Mononuclear cell (primary cell): ENCODE results near the gene UCHL3. TPM values are rescaled to one million over a fixed set of nuclear protein-coding genes. Genes with fewer than 3 reads are reported as not detected.
A peak's percentile ranks its signal among the peaks of the same experiment; 100 is the strongest.

Experiments used
- H3K27me3 ChIP-seq: 2 replicates; pipeline ENCODE4 v1.6.0; 2011; ENCODE audit warnings: low read length, control low read depth; ENCODE audit not compliant: insufficient read depth
- H3K4me1 ChIP-seq: 2 replicates; pipeline ENCODE4 v1.5.1; 2011; ENCODE audit warnings: mild to moderate bottlenecking, low read length, control low read depth; ENCODE audit not compliant: insufficient read depth
- H3K4me3 ChIP-seq: 2 replicates; pipeline ENCODE4 v1.5.1; 2011; ENCODE audit warnings: mild to moderate bottlenecking, low read length, moderate library complexity
- H3K9me3 ChIP-seq: 2 replicates; pipeline ENCODE4 v1.5.1; 2011; ENCODE audit warnings: low read depth, mild to moderate bottlenecking, control low read depth, low read length
- total RNA-seq: library from RNA; depleted of rRNA; stranded (reverse); fragments of >200 nt; gene quantifications from one replicate; pipeline ENCODE4 v1.2.3, GENCODE V29; 2012

UCHL3 gene
- total RNA-seq, 1 donor: 28.5 TPM

GRCh38 chr13:75635101-75635827, 85.7 kb downstream of the UCHL3 start:
- Histone ChIP-seq H3K9me3 (no peaks in the 10 kb centered on the region), H3K4me1 (peaks cover 14% of the 10 kb centered on the region), H3K27me3 (peaks cover 28% of the 10 kb centered on the region), H3K4me3 (peak overlapping the region; percentile 55)

- Histone ChIP-seq H3K9me3 (no peaks in the 10 kb centered on the region), H3K27me3 (peaks cover 28% of the 10 kb centered on the region), H3K4me1 (peaks cover 14% of the 10 kb centered on the region), H3K4me3 (peak within 1 kb of the TSS; percentile 55)
Observed at GRCh38 chr13:75635828-75636435, 86.3 kb downstream of the UCHL3 start, which contains the start of gene LMO7. Gene LMO7 (plus strand): TSS chr13:75636330. CDS start chr13:75636658, 328 bp downstream.

- peaks cover 28% of the 10 kb centered on the region for H3K27me3 ChIP-seq
- peaks cover 14% of the 10 kb centered on the region for H3K4me1 ChIP-seq
- H3K4me3 ChIP-seq: peak overlapping the region; percentile 55
Observed at GRCh38 chr13:75636436-75637180, 87.0 kb downstream of the UCHL3 start.

GRCh38 chr13:75637181-75637750, 87.7 kb downstream of the UCHL3 start:
- H3K4me1 ChIP-seq: peaks cover 14% of the 10 kb centered on the region
- no peaks in the 10 kb centered on the region for H3K9me3 ChIP-seq
- peaks cover 28% of the 10 kb centered on the region for H3K27me3 ChIP-seq
- no peak overlapping the region for H3K4me3 ChIP-seq

More at GRCh38 chr13:75636436-75637180, 87.0 kb downstream of the UCHL3 start:
- H3K9me3 ChIP-seq: no peaks in the 10 kb centered on the region

- H3K27me3 ChIP-seq: peaks cover 28% of the 10 kb centered on the region
- H3K4me3 ChIP-seq: no peak overlapping the region
- no peaks in the 10 kb centered on the region for H3K9me3 ChIP-seq
- H3K4me1 ChIP-seq: peaks cover 14% of the 10 kb centered on the region
Observed at GRCh38 chr13:75639454-75639853, 89.9 kb downstream of the UCHL3 start.

- no peaks in the 10 kb centered on the region for H3K9me3 ChIP-seq
- H3K27me3 ChIP-seq: peaks cover 28% of the 10 kb centered on the region
- peaks cover 10% of the 10 kb centered on the region for H3K4me1 ChIP-seq
- H3K4me3 ChIP-seq: no peak overlapping the region
Observed at GRCh38 chr13:75641026-75641425, 91.4 kb downstream of the UCHL3 start.

- peaks cover 14% of the 10 kb centered on the region for H3K27me3 ChIP-seq
- no peak overlapping the region for H3K4me3 ChIP-seq
- no peaks in the 10 kb centered on the region for H3K9me3 ChIP-seq
- H3K4me1 ChIP-seq: no peaks in the 10 kb centered on the region
Observed at GRCh38 chr13:75643182-75643581, 93.6 kb downstream of the UCHL3 start.

GRCh38 chr13:75643693-75644092, 94.1 kb downstream of the UCHL3 start:
- Histone ChIP-seq H3K9me3 (no peaks in the 10 kb centered on the region), H3K27me3 (peaks cover 9% of the 10 kb centered on the region), H3K4me3 (no peak overlapping the region), H3K4me1 (no peaks in the 10 kb centered on the region)

- no peaks in the 10 kb centered on the region for H3K27me3 ChIP-seq
- no peak overlapping the region for H3K4me3 ChIP-seq
- no peaks in the 10 kb centered on the region for H3K4me1 ChIP-seq
- no peaks in the 10 kb centered on the region for H3K9me3 ChIP-seq
Observed at GRCh38 chr13:75645141-75645540, 95.5 kb downstream of the UCHL3 start.

GRCh38 chr13:75647126-75647784, 97.7 kb downstream of the UCHL3 start:
- Histone ChIP-seq H3K4me3 (no peak overlapping the region), H3K27me3 (no peaks in the 10 kb centered on the region), H3K4me1 (no peaks in the 10 kb centered on the region), H3K9me3 (no peaks in the 10 kb centered on the region)

- H3K9me3 ChIP-seq: no peaks in the 10 kb centered on the region
- no peak overlapping the region for H3K4me3 ChIP-seq
- no peaks in the 10 kb centered on the region for H3K4me1 ChIP-seq
- H3K27me3 ChIP-seq: no peaks in the 10 kb centered on the region
Observed at GRCh38 chr13:75648446-75648845, 98.9 kb downstream of the UCHL3 start.

- H3K4me1 ChIP-seq: no peaks in the 10 kb centered on the region
- H3K27me3 ChIP-seq: no peaks in the 10 kb centered on the region
- no peaks in the 10 kb centered on the region for H3K9me3 ChIP-seq
- no peak overlapping the region for H3K4me3 ChIP-seq
Observed at GRCh38 chr13:75651013-75651412, 101.4 kb downstream of the UCHL3 start.

GRCh38 chr13:75652726-75653125, 103.1 kb downstream of the UCHL3 start:
- Histone ChIP-seq H3K4me1 (no peaks in the 10 kb centered on the region), H3K27me3 (no peaks in the 10 kb centered on the region), H3K4me3 (no peak overlapping the region), H3K9me3 (no peaks in the 10 kb centered on the region)
